H1 (cell line): ENCODE results near the gene SLC25A39. TPM values are rescaled to one million over a fixed set of nuclear protein-coding genes. Genes with fewer than 3 reads are reported as not detected.
"Not testable (repeated sequence)": the region's sequence is repeated elsewhere in the genome, so short reads cannot be mapped to it uniquely, and the experiment has no call there.

ENCODE experiments used
- CTCF ChIA-PET: fragments of 300-600 bp; sonication (Branson Sonifier 250); formaldehyde crosslinking; loops from one replicate; lab custom pipeline; 2021; ENCODE audit not compliant: partially characterized antibody; lab: Charles Lee
- POLR2A ChIA-PET: fragments of 300-600 bp; sonication (Branson Sonifier 250); formaldehyde crosslinking; loops from one replicate; lab custom pipeline; 2021; ENCODE audit warnings: inconsistent platforms; ENCODE audit not compliant: partially characterized antibody; lab: Charles Lee
- DNase-seq, 2 experiments: peaks; one replicate each; pipeline versions ENCODE4 v3.0.0 to v3.0.0-alpha.2; 2010 to 2022; ENCODE audit warnings: low spot score in 2 of 2, low read depth in 1 of 2, mixed read lengths in 1 of 2
- FAIRE-seq: peaks from 2 replicates; lab custom pipeline; 2011; peaks lifted over from hg19 to GRCh38; lab: Jason Lieb, UNC
- H2AFZ ChIP-seq: 2 replicates; pipeline ENCODE4 v1.8.1; 2012; ENCODE audit warnings: low read length, inconsistent platforms
- H2AK5ac ChIP-seq: 2 replicates; pipeline ENCODE4 v1.6.1; 2013; ENCODE audit warnings: low read depth, low read length
- H2BK120ac ChIP-seq: replicated peaks from 2 replicates; pipeline ENCODE3; 2013; ENCODE audit warnings: low read depth, low read length, inconsistent platforms
- H2BK12ac ChIP-seq: 2 replicates; pipeline ENCODE4 v1.6.1; 2013; ENCODE audit warnings: low read depth, low read length
- H2BK15ac ChIP-seq: 2 replicates; pipeline ENCODE4 v1.6.1; 2013; ENCODE audit warnings: low read length
- H2BK20ac ChIP-seq: 2 replicates; pipeline ENCODE4 v1.6.1; 2013; ENCODE audit warnings: low read length
- H2BK5ac ChIP-seq: 2 replicates; pipeline ENCODE4 v1.6.1; 2013; ENCODE audit warnings: low read depth, low read length
- H3K14ac ChIP-seq: 2 replicates; pipeline ENCODE4 v1.6.1; 2013; ENCODE audit warnings: inconsistent platforms; ENCODE audit not compliant: insufficient read length
- H3K18ac ChIP-seq: 2 replicates; pipeline ENCODE4 v1.6.1; 2013; ENCODE audit warnings: low read length; ENCODE audit errors: extremely low read depth
- H3K23ac ChIP-seq: 2 replicates; pipeline ENCODE4 v1.6.1; 2013; ENCODE audit warnings: inconsistent platforms; ENCODE audit not compliant: insufficient read length
- H3K23me2 ChIP-seq: 2 replicates; pipeline ENCODE4 v1.6.1; 2013; ENCODE audit warnings: low read depth, low read length
- H3K27ac ChIP-seq: 2 replicates; pipeline ENCODE4 v1.6.1; 2011; ENCODE audit warnings: low read depth, low read length, inconsistent platforms
- H3K27me3 ChIP-seq, 4 experiments: replicated peaks in 1 of 4; 1 replicate in 1 of 4; 2 replicates in 3 of 4; pipeline versions ENCODE4 v1.6.1 to v1.8.1; 2011 to 2013; ENCODE audit warnings: low read length in 3 of 4, mild to moderate bottlenecking in 3 of 4, inconsistent platforms in 2 of 4, mixed read lengths in 2 of 4, moderate library complexity in 1 of 4; ENCODE audit not compliant: control insufficient read depth in 3 of 4, insufficient read depth in 3 of 4; ENCODE audit errors: extremely low read depth in 1 of 4
- H3K36me3 ChIP-seq, 4 experiments: 2 replicates each; pipeline versions ENCODE4 v1.6.1 to v1.8.1; 2011 to 2013; ENCODE audit warnings: mild to moderate bottlenecking in 4 of 4, low read length in 3 of 4, moderate library complexity in 2 of 4, control low read depth in 1 of 4, inconsistent platforms in 1 of 4; ENCODE audit not compliant: insufficient read depth in 4 of 4, control insufficient read depth in 2 of 4
- H3K4ac ChIP-seq: replicated peaks from 2 replicates; pipeline ENCODE3; 2013; ENCODE audit warnings: low read length, low read depth, mixed read lengths, inconsistent platforms; ENCODE audit not compliant: insufficient read length
- H3K4me1 ChIP-seq, 4 experiments: replicated peaks in 1 of 4; 1 replicate in 1 of 4; 2 replicates in 3 of 4; pipeline versions ENCODE4 v1.6.1 to v1.8.1; 2011 to 2013; ENCODE audit warnings: low read length in 3 of 4, inconsistent platforms in 2 of 4, mixed read lengths in 1 of 4; ENCODE audit not compliant: insufficient read depth in 4 of 4, control insufficient read depth in 3 of 4
- H3K4me2 ChIP-seq, 2 experiments: 2 replicates each; pipeline versions ENCODE4 v1.6.1 to v1.8.1; 2011 to 2013; ENCODE audit warnings: low read depth in 2 of 2, low read length in 2 of 2, control low read depth in 1 of 2, inconsistent platforms in 1 of 2, mild to moderate bottlenecking in 1 of 2; ENCODE audit not compliant: insufficient read depth in 1 of 2
- H3K4me3 ChIP-seq, 4 experiments: fragments of 200-600, 300-600 bp in 1 of 4; sonication (generic), shearing (Covaris generic), sonication (Bioruptor Twin) in 1 of 4; 2 replicates each; pipeline versions ENCODE4 v1.5.1 to v1.8.1; 2011 to 2016; ENCODE audit warnings: low read length in 4 of 4, low read depth in 3 of 4, control low read depth in 2 of 4, inconsistent platforms in 2 of 4, mild to moderate bottlenecking in 2 of 4, mixed read lengths in 1 of 4, moderate library complexity in 1 of 4; ENCODE audit not compliant: insufficient read depth in 2 of 4; ENCODE audit errors: extremely low read depth in 1 of 4
- H3K56ac ChIP-seq: replicated peaks from 2 replicates; pipeline ENCODE3; 2013; ENCODE audit warnings: low read depth, mild to moderate bottlenecking, mixed read lengths, low read length, inconsistent platforms; ENCODE audit not compliant: insufficient read length
- H3K79me1 ChIP-seq: 2 replicates; pipeline ENCODE4 v1.6.1; 2013; ENCODE audit warnings: low read depth, low read length, control low read depth
- H3K79me2 ChIP-seq, 2 experiments: 2 replicates each; pipeline versions ENCODE4 v1.6.1 to v1.8.1; 2012 to 2013; ENCODE audit warnings: low read length in 2 of 2, mild to moderate bottlenecking in 2 of 2, inconsistent platforms in 1 of 2; ENCODE audit not compliant: insufficient read depth in 2 of 2, control insufficient read depth in 1 of 2
- H3K9ac ChIP-seq, 4 experiments: replicated peaks in 1 of 4; 1 replicate in 1 of 4; 2 replicates in 3 of 4; pipeline versions ENCODE4 v1.6.1 to v1.8.1; 2011 to 2013; ENCODE audit warnings: low read depth in 3 of 4, low read length in 3 of 4, control low read depth in 2 of 4, mild to moderate bottlenecking in 2 of 4, moderate library complexity in 2 of 4, inconsistent platforms in 1 of 4; ENCODE audit errors: extremely low read depth in 1 of 4
- H3K9me3 ChIP-seq, 2 experiments: 2 replicates each; pipeline versions ENCODE4 v1.6.1 to v1.8.1; 2012 to 2013; ENCODE audit warnings: mild to moderate bottlenecking in 2 of 2, moderate library complexity in 2 of 2, control low read depth in 1 of 2, inconsistent platforms in 1 of 2, low read depth in 1 of 2, low read length in 1 of 2, mixed read lengths in 1 of 2; ENCODE audit not compliant: insufficient read depth in 2 of 2
- H4K20me1 ChIP-seq, 2 experiments: replicated peaks in 1 of 2; 2 replicates each; pipeline versions ENCODE3 to v1.8.1; 2011 to 2013; ENCODE audit warnings: inconsistent platforms in 2 of 2, low read length in 2 of 2, mild to moderate bottlenecking in 1 of 2; ENCODE audit not compliant: insufficient read depth in 2 of 2, control insufficient read depth in 1 of 2
- H4K5ac ChIP-seq: 2 replicates; pipeline ENCODE4 v1.6.1; 2013; ENCODE audit warnings: low read length, low read depth, mixed read lengths, inconsistent platforms; ENCODE audit not compliant: insufficient read length
- H4K8ac ChIP-seq: 2 replicates; pipeline ENCODE4 v1.8.0; 2013; ENCODE audit warnings: mild to moderate bottlenecking, moderate library complexity, low read length, inconsistent platforms; ENCODE audit not compliant: insufficient read depth; ENCODE audit errors: extremely low read depth
- H4K91ac ChIP-seq: replicated peaks from 2 replicates; pipeline ENCODE3; 2013; ENCODE audit warnings: low read length, mixed read lengths, inconsistent platforms; ENCODE audit not compliant: insufficient read length
- HDAC2 ChIP-seq, 2 experiments: fragments of 300-600 bp in 1 of 2; sonication (generic) in 1 of 2; IDR thresholded peaks; 2 replicates each; pipeline ENCODE4 v1.6.1; 2011 to 2012; ENCODE audit warnings: low read depth in 2 of 2, low read length in 2 of 2, mild to moderate bottlenecking in 2 of 2, moderate library complexity in 2 of 2, borderline replicate concordance in 1 of 2, inconsistent platforms in 1 of 2
- NANOG ChIP-seq: IDR thresholded peaks from 2 replicates; pipeline ENCODE4 v1.6.1; 2011; ENCODE audit warnings: low read length, low read depth, mild to moderate bottlenecking, inconsistent platforms; ENCODE audit not compliant: insufficient read depth, poor library complexity, severe bottlenecking
- SP1 ChIP-seq: IDR thresholded peaks from 2 replicates; pipeline ENCODE4 v1.6.1; 2011; ENCODE audit warnings: low read depth, low read length
- TAF1 ChIP-seq: IDR thresholded peaks from 2 replicates; pipeline ENCODE4 v1.6.1; 2011; ENCODE audit warnings: mild to moderate bottlenecking, low read depth, low read length
- WGBS, 2 experiments: shearing (Covaris generic) in 1 of 2; methylation state at CpG; one replicate each; pipeline versions ENCODE4 v1.1.6 to v1.1.7; 2013 to 2015; ENCODE audit warnings: low lambda C conversion rate in 2 of 2, mixed read lengths in 2 of 2, inconsistent platforms in 1 of 2, low coverage in 1 of 2, missing lambda C conversion rate in 1 of 2; ENCODE audit not compliant: insufficient replicate concordance in 2 of 2, insufficient coverage in 1 of 2, insufficient read length in 1 of 2; ENCODE audit errors: extremely low coverage in 1 of 2, missing lambda C conversion rate in 1 of 2; 5-methylcytosine and 5-hydroxymethylcytosine counted together
- polyA plus RNA-seq, 7 experiments: library from polyadenylated mRNA; depleted of rRNA in 3 of 7; stranded (reverse) in 5 of 7; unstranded in 2 of 7; fragments of >200 nt in 5 of 7; fragments of 200-250 nt in 2 of 7; gene quantifications; 1 replicate in 5 of 7; 2 replicates in 1 of 7; 4 replicates in 1 of 7; pipeline versions ENCODE4 v1.2.1 to v1.2.3, GENCODE V29; 2011 to 2013; ENCODE audit warnings: missing spikeins in 2 of 7, mixed read lengths in 2 of 7
- total RNA-seq: library from RNA; stranded (reverse); fragmentation: NEBNext Ultra II Directional; extraction: Animal tissue kit (Norgen Biotek cat#: 25700); gene quantifications from 2 replicates; pipeline ENCODE4 v1.2.1, GENCODE V29; 2021

Gene SLC25A39
- total and polyA plus RNA-seq, 2 of the 8 experiments (the other 6 are each of a cell fraction or from before 2014, with no cell fraction given) = 200 to 291 TPM

DNA sequence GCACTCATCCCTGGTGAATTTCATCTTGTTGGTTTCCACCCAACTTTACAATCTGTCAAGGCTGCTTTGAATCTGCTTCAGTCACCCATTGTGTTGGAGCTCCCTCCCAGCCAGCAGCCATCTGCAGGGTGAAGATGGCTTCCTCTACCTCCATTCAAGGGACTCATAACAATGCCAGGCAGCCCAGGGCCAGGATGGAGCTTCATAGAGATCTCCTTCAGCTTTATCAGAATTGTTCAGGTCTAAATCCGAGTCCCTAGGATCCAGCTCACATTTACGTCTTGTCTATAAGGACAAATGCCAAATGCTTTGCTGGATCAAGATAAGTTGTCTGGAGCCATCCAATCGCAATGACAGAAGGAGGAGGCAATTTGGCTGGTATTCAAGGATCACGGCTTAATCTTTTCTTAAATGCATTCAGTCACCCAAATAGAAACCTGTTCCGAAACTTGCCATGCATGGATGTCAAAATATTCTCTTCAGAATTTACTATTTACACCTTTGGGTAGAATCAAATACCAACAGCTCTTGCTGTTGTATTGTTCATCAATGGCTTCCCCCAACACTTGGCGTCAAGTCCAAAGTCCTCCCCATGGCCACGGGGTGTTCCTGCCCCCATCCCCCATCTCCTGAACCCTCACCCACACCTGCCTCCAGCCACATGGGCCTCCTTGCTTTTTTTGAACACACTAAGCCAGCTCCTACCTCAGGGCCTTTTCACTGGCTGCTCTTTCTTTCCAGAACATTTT is 42.8 kb upstream of the SLC25A39 start (continued):
- TF ChIP-seq SP1 (no peak), NANOG (no peak), HDAC2 (IDR thresholded peaks at IDR 0.05; ENCODE audit: borderline replicate concordance in 1 of 2, low read depth in 2 of 2, low read length in 2 of 2) (no peak), TAF1 (no peak)

DNA sequence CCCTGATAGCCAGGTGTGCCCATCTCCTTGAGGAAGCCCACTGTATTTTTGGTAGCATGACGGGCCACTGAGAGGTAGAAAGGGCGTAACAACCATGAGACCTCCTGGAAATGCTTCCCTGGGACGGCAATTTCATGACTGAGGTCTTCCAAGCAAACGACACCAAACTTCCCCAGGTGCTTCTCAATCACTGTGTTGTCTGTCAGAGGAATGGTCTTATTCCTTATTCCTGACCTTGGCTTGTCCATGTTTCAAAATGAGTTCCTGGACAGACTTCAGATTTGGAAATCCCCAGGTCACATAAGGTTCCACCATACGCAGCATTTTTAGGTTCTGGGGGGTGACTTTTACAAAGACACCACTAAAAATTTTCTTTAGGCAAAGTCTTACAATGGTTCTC is 40.4 kb upstream of the SLC25A39 start:
- H2BK120ac ChIP-seq, H2BK12ac ChIP-seq, H3K27me3 ChIP-seq, H3K27ac ChIP-seq, H3K23ac ChIP-seq, H2BK5ac ChIP-seq, H2AK5ac ChIP-seq, H3K4ac ChIP-seq, POLR2A ChIA-PET, H3K56ac ChIP-seq, H3K14ac ChIP-seq, H3K18ac ChIP-seq, H4K5ac ChIP-seq, H3K36me3 ChIP-seq, FAIRE-seq, H2BK20ac ChIP-seq, H3K23me2 ChIP-seq, H3K4me3 ChIP-seq, DNase-seq, H4K8ac ChIP-seq, H4K91ac ChIP-seq, H3K9me3 ChIP-seq, H3K9ac ChIP-seq, H2AFZ ChIP-seq, H3K79me2 ChIP-seq, H2BK15ac ChIP-seq, H3K79me1 ChIP-seq, H3K4me2 ChIP-seq: not testable (repeated sequence)
- Histone ChIP-seq H4K20me1 (peaks cover 3 to 11% of the 10 kb centered on the region in 2 experiments), H3K4me1 (peaks cover 9 to 22% (median 18%) of the 10 kb centered on the region in 4 experiments)
- CTCF ChIA-PET = interaction anchor here (1.0 to 3.9 kb wide), 2 partner anchors 11 to 14 kb away, joined by 4 to 31 read pairs; no protein-coding TSS in a partner anchor
- WGBS, 2 experiments = 92% methylated on average over 5 of the region's 5 CpGs; no CpG with 5 or more reads in 1 of the 2 experiments
